Loucy (cell line): ENCODE results near the gene NR2C2AP.

Experiments used
- H2AFZ ChIP-seq: fragments of 200-600 bp; sonication (generic); 2 replicates; pipeline ENCODE4 v1.6.0; 2016; ENCODE audit warnings: antibody characterized with exemption, mild to moderate bottlenecking, low read length, moderate library complexity
- H3F3A ChIP-seq: fragments of 200-600 bp; 2 replicates; pipeline ENCODE4 v1.6.0; 2016; ENCODE audit warnings: antibody characterized with exemption, low read depth, mild to moderate bottlenecking
- H3K27me3 ChIP-seq: fragments of 200-600 bp; sonication (generic); 2 replicates; pipeline ENCODE4 v1.6.1; 2014; ENCODE audit warnings: low read length, mild to moderate bottlenecking; ENCODE audit not compliant: insufficient read depth, poor library complexity, severe bottlenecking
- H3K36me3 ChIP-seq: fragments of 200-600 bp; sonication (generic); 2 replicates; pipeline ENCODE4 v1.6.1; 2016; ENCODE audit warnings: low read length; ENCODE audit not compliant: insufficient read depth
- H3K4me1 ChIP-seq: fragments of 200-600 bp; sonication (generic); 2 replicates; pipeline ENCODE4 v1.5.1; 2014; ENCODE audit warnings: low read length, mild to moderate bottlenecking; ENCODE audit not compliant: insufficient read depth, poor library complexity, severe bottlenecking
- H3K4me2 ChIP-seq: fragments of 200-600 bp; sonication (generic); 2 replicates; pipeline ENCODE4 v1.6.0; 2014; ENCODE audit warnings: antibody characterized with exemption, low read length, low read depth, mild to moderate bottlenecking; ENCODE audit not compliant: poor library complexity, severe bottlenecking
- H3K4me3 ChIP-seq: fragments of 200-600 bp; sonication (generic); 2 replicates; pipeline ENCODE4 v1.5.1; 2014; ENCODE audit warnings: low read length, mild to moderate bottlenecking, mixed read lengths; ENCODE audit not compliant: poor library complexity, severe bottlenecking
- H3K79me2 ChIP-seq: fragments of 200-600 bp; sonication (generic); 2 replicates; pipeline ENCODE4 v1.6.1; 2014; ENCODE audit warnings: low read length; ENCODE audit not compliant: insufficient read depth
- H3K9ac ChIP-seq: fragments of 200-600 bp; sonication (generic); 2 replicates; pipeline ENCODE4 v1.6.0; 2014; ENCODE audit warnings: mild to moderate bottlenecking, low read depth, low read length, moderate library complexity; ENCODE audit not compliant: poor library complexity, severe bottlenecking
- H3K9me2 ChIP-seq: fragments of 200-600 bp; sonication (generic); replicated peaks from 2 replicates; pipeline ENCODE4 v1.6.1; 2016; ENCODE audit warnings: low read depth, low read length, mixed read lengths
- H3K9me3 ChIP-seq: fragments of 200-600 bp; sonication (generic); 2 replicates; pipeline ENCODE4 v1.6.1; 2014; ENCODE audit warnings: mild to moderate bottlenecking, antibody characterized with exemption, low read length, low read depth; ENCODE audit not compliant: insufficient read depth
- H4K20me1 ChIP-seq: fragments of 200-600 bp; sonication (generic); 2 replicates; pipeline ENCODE4 v1.6.0; 2014; ENCODE audit warnings: antibody characterized with exemption, low read length, mild to moderate bottlenecking; ENCODE audit not compliant: insufficient read depth, poor library complexity, severe bottlenecking
- CTCF ChIP-seq: fragments of 200-600 bp; sonication (generic); conservative IDR thresholded peaks from 2 replicates; pipeline ENCODE4 v1.5.1; 2014; ENCODE audit warnings: mild to moderate bottlenecking, antibody characterized with exemption, low read length
- EZH2phosphoT487 ChIP-seq: fragments of 200-600 bp; IDR thresholded peaks from 2 replicates; pipeline ENCODE4 v1.6.1; 2018; ENCODE audit warnings: antibody characterized with exemption, mild to moderate bottlenecking, moderate library complexity, borderline replicate concordance

Gene NR2C2AP

GRCh38 chr19:19185853-19186740 lies 17.1 kb downstream of the NR2C2AP start:
- Histone ChIP-seq H4K20me1 (peaks cover under 1% of the 10 kb centered on the region), H2AFZ (no peak overlapping the region), H3K27me3 (no peaks in the 10 kb centered on the region), H3K79me2 (peaks cover 21% of the 10 kb centered on the region), H3K9me3 (no peaks in the 10 kb centered on the region), H3K9ac (no peak overlapping the region), H3K36me3 (peaks cover 8% of the 10 kb centered on the region; the same call in 1 of the 2 replicates), H3K9me2 (no peaks in the 10 kb centered on the region), H3K4me3 (no peak overlapping the region), H3F3A (no peaks in the 10 kb centered on the region), H3K4me2 (no peak overlapping the region), H3K4me1 (peaks cover 9% of the 10 kb centered on the region)
- TF ChIP-seq CTCF: peak; percentile 87
- TF ChIP-seq EZH2phosphoT487: no peak

- Histone ChIP-seq H3K36me3 (peaks cover 8% of the 10 kb centered on the region; the same call in 1 of the 2 replicates), H3F3A (no peaks in the 10 kb centered on the region), H3K4me2 (no peak overlapping the region), H3K27me3 (no peaks in the 10 kb centered on the region), H3K9me2 (no peaks in the 10 kb centered on the region), H3K4me1 (no peaks in the 10 kb centered on the region), H3K9ac (no peak overlapping the region), H3K4me3 (no peak overlapping the region), H3K9me3 (no peaks in the 10 kb centered on the region), H3K79me2 (no peaks in the 10 kb centered on the region), H2AFZ (no peak overlapping the region), H4K20me1 (no peaks in the 10 kb centered on the region)
- no peak for TF ChIP-seq CTCF
- TF ChIP-seq EZH2phosphoT487: no peak
Observed at GRCh38 chr19:19181488-19181998, 21.7 kb downstream of the NR2C2AP start.

GRCh38 chr19:19179548-19180441 lies 23.4 kb downstream of the NR2C2AP start:
- Histone ChIP-seq H3F3A (no peaks in the 10 kb centered on the region), H3K4me2 (no peak overlapping the region), H3K9ac (no peak overlapping the region), H3K9me3 (no peaks in the 10 kb centered on the region), H3K9me2 (no peaks in the 10 kb centered on the region), H3K27me3 (no peaks in the 10 kb centered on the region), H4K20me1 (no peaks in the 10 kb centered on the region), H3K79me2 (no peaks in the 10 kb centered on the region), H3K36me3 (peaks cover 8% of the 10 kb centered on the region; the same call in 1 of the 2 replicates), H3K4me3 (no peak overlapping the region), H3K4me1 (no peaks in the 10 kb centered on the region), H2AFZ (no peak overlapping the region)
- TF ChIP-seq CTCF (no peak), EZH2phosphoT487 (no peak)
